ENCODE results near the gene PIGU.
"Not testable (repeated sequence)": the region's sequence is repeated elsewhere in the genome, so short reads cannot be mapped to it uniquely, and the experiment has no call there.

Gene PIGU

GRCh38 chr20:34676642-34677373 lies at the start of gene PIGU:
Gene PIGU (minus strand): TSS chr20:34677092. CDS start chr20:34677085, 7 bp downstream.
- FAIRE-seq, result peak; percentile 91

GRCh38 chr20:34724172-34724571 lies 47.3 kb upstream of the PIGU start:
- DNase-seq (ENCODE audit: insufficient read length, low spot score), result no peak
- no peak for FAIRE-seq

More at GRCh38 chr20:34676642-34677373, at the start of gene PIGU:
- peak; percentile 91 for DNase-seq (ENCODE audit: insufficient read length, low spot score)

GRCh38 chr20:34722560-34722959 lies 45.7 kb upstream of the PIGU start:
- not testable (repeated sequence) for FAIRE-seq; DNase-seq (ENCODE audit: insufficient read length, low spot score)

- DNase-seq (ENCODE audit: insufficient read length, low spot score) (no peak), FAIRE-seq (peak; percentile 64)
These were observed 43.4 kb upstream of the PIGU start for GRCh38 chr20:34720266-34720665.

- peak; percentile 86 for FAIRE-seq
- DNase-seq (ENCODE audit: insufficient read length, low spot score), result not testable (repeated sequence)
These were observed 42.5 kb upstream of the PIGU start for GRCh38 chr20:34719242-34720017.

- DNase-seq (ENCODE audit: insufficient read length, low spot score) (no peak), FAIRE-seq (no peak)
These were observed 40.6 kb upstream of the PIGU start for GRCh38 chr20:34717230-34718095.

- DNase-seq (ENCODE audit: insufficient read length, low spot score) (no peak), FAIRE-seq (no peak)
These were observed 40.0 kb upstream of the PIGU start for GRCh38 chr20:34716921-34717229.

GRCh38 chr20:34715384-34715783 lies 38.5 kb upstream of the PIGU start:
- DNase-seq (ENCODE audit: insufficient read length, low spot score), result no peak
- FAIRE-seq, result no peak

GRCh38 chr20:34713944-34714515 lies 37.1 kb upstream of the PIGU start:
- not testable (repeated sequence) for DNase-seq (ENCODE audit: insufficient read length, low spot score); FAIRE-seq

- no peak for DNase-seq (ENCODE audit: insufficient read length, low spot score)
- FAIRE-seq, result no peak
These were observed 36.5 kb upstream of the PIGU start for GRCh38 chr20:34713194-34713943.

GRCh38 chr20:34712525-34713192 lies 35.8 kb upstream of the PIGU start:
- DNase-seq (ENCODE audit: insufficient read length, low spot score), result no peak
- no peak for FAIRE-seq

- DNase-seq (ENCODE audit: insufficient read length, low spot score) (no peak), FAIRE-seq (no peak)
These were observed 35.0 kb upstream of the PIGU start for GRCh38 chr20:34711813-34712430.

GRCh38 chr20:34710861-34711574 lies 34.1 kb upstream of the PIGU start:
- FAIRE-seq (no peak), DNase-seq (ENCODE audit: insufficient read length, low spot score) (no peak)

- no peak for FAIRE-seq
- DNase-seq (ENCODE audit: insufficient read length, low spot score), result no peak
These were observed 33.6 kb upstream of the PIGU start for GRCh38 chr20:34710568-34710839.

- FAIRE-seq (no peak), DNase-seq (ENCODE audit: insufficient read length, low spot score) (peak; percentile 83)
These were observed 33.1 kb upstream of the PIGU start for GRCh38 chr20:34709831-34710567.

- peak; percentile 85 for DNase-seq (ENCODE audit: insufficient read length, low spot score)
- no peak for FAIRE-seq
These were observed 32.3 kb upstream of the PIGU start for GRCh38 chr20:34709044-34709830.

GRCh38 chr20:34708621-34709043 lies 31.7 kb upstream of the PIGU start:
- no peak for DNase-seq (ENCODE audit: insufficient read length, low spot score)
- FAIRE-seq, result peak; percentile 47
